ENCODE measurements around the gene MDH1. TPM values are rescaled to one million over a fixed set of nuclear protein-coding genes. Genes with fewer than 3 reads are reported as not detected.

Gene MDH1
- total RNA-seq, 4 donors from 2014 or later = 100 to 148 (median 121) TPM

DNA sequence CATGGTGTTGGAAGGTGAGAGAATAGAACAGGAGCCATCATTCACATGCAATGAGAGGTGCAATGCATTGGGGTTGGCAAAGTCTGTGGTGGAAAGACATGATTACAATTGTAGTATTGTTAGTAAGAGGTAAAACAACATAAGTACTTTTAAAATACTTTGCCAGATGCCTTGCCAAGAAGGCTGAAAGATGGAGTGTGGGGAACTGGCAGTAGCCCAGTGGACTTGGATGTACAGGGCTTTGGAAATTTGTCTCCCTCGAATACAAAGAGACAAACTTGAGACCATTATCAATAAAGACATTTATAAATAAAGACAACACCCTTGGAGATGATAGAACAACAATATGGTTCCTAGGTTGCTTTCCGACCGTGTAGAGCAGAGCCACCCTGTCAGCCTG lies 62.0 kb downstream of the MDH1 start:
- no peaks in the 10 kb centered on the region for H3K36me3 ChIP-seq
- TF ChIP-seq EP300 (IDR thresholded peaks at IDR 0.05) = no peak
- no peak for TF ChIP-seq POLR2A (IDR thresholded peaks at IDR 0.05)
- TF ChIP-seq, protein P1, sequence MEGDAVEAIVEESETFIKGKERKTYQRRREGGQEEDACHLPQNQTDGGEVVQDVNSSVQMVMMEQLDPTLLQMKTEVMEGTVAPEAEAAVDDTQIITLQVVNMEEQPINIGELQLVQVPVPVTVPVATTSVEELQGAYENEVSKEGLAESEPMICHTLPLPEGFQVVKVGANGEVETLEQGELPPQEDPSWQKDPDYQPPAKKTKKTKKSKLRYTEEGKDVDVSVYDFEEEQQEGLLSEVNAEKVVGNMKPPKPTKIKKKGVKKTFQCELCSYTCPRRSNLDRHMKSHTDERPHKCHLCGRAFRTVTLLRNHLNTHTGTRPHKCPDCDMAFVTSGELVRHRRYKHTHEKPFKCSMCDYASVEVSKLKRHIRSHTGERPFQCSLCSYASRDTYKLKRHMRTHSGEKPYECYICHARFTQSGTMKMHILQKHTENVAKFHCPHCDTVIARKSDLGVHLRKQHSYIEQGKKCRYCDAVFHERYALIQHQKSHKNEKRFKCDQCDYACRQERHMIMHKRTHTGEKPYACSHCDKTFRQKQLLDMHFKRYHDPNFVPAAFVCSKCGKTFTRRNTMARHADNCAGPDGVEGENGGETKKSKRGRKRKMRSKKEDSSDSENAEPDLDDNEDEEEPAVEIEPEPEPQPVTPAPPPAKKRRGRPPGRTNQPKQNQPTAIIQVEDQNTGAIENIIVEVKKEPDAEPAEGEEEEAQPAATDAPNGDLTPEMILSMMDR (IDR thresholded peaks at IDR 0.05) = no peak
- H3K4me3 ChIP-seq = no peak overlapping the region
- H3K27ac ChIP-seq = no peak overlapping the region
- no peaks in the 10 kb centered on the region for H3K27me3 ChIP-seq
- WGBS, 2 donors = 72 to 76% methylated on average over 3 of the region's 3 CpGs
- H3K4me1 ChIP-seq = no peaks in the 10 kb centered on the region
- peaks cover 0 to 7% (median 0%) of the 10 kb centered on the region in 4 donors for H3K9me3 ChIP-seq
- no peak for DNase-seq (ENCODE audit: low spot score in 2 of 2)

DNA sequence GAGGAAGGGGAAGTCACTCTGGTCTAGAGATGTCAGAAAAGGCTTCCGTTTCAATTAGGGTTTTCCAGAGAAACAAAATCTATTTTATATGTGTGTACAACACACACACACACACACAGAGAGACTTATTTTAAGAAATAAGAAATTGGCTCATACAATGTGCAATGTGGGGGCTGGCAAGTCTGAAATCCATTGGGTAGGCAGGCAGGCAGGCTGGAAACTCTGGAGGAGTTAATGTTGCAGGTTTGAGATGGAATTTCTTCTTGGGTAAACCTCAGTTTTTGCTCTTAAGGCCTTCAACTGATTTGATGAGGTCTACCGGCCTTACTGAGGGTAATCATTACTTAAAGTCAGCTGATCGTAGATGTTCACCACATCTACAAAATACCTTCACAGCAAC lies 62.6 kb downstream of the MDH1 start:
- no peak overlapping the region for H3K4me3 ChIP-seq
- no peak for DNase-seq (ENCODE audit: low spot score in 2 of 2)
- no peak overlapping the region for H3K27ac ChIP-seq
- H3K27me3 ChIP-seq = no peaks in the 10 kb centered on the region
- H3K9me3 ChIP-seq = peaks cover 0 to 7% (median 0%) of the 10 kb centered on the region in 4 donors
- TF ChIP-seq EP300 (IDR thresholded peaks at IDR 0.05) = no peak
- TF ChIP-seq, protein P1 (IDR thresholded peaks at IDR 0.05) = no peak
- TF ChIP-seq POLR2A (IDR thresholded peaks at IDR 0.05) = no peak
- WGBS, 2 donors = 84 to 87% methylated on average over 3 of the region's 3 CpGs
- no peaks in the 10 kb centered on the region for H3K4me1 ChIP-seq
- no peaks in the 10 kb centered on the region for H3K36me3 ChIP-seq

DNA sequence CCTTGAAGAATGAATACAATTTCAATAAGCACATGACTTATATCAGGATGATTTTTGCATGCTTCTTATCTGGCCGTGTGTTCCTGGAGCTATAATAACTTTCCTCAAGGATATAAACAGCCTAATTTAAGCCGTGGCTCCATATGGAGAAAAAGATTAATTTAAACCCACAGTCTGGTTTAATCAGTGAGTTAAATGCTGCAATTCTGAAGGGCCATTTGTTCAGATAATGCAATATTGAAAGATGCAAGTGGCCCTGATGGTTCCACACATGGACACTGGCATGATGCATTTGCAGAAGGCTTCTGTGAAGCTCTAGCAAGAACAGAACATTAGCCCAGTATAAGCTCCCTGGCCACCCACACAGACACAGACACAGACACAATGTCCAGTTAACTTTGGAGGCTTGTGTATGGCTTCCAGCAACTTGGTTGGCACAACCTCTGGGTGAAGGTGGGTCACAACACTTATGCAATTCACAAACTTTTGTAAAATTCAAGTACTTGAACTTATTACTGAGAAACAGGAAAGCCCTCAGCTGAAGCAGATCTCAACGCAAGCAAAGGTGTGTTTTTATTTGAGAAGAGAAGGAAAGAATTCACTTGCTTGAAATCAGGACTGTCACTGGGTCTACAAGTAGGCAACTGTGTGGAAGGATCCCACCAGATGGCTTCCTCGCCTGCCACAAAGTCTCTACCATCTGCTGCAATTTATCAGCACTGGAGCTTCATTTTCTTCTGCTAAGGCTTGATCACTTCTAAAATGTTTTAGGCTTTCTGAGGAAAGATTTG lies 63.3 kb downstream of the MDH1 start:
- H3K4me3 ChIP-seq = no peak overlapping the region
- H3K9me3 ChIP-seq = peaks cover 0 to 7% (median 0%) of the 10 kb centered on the region in 4 donors
- no peaks in the 10 kb centered on the region for H3K4me1 ChIP-seq
- H3K27me3 ChIP-seq = no peaks in the 10 kb centered on the region
- WGBS, 2 donors = 82 to 86% methylated on average over 4 of the region's 4 CpGs
- DNase-seq (ENCODE audit: low spot score in 2 of 2) = no peak
- H3K36me3 ChIP-seq = no peaks in the 10 kb centered on the region
- H3K27ac ChIP-seq = no peak overlapping the region
- no peak for TF ChIP-seq POLR2A (IDR thresholded peaks at IDR 0.05)
- TF ChIP-seq, protein P1 (IDR thresholded peaks at IDR 0.05) = no peak
- no peak for TF ChIP-seq EP300 (IDR thresholded peaks at IDR 0.05)

DNA sequence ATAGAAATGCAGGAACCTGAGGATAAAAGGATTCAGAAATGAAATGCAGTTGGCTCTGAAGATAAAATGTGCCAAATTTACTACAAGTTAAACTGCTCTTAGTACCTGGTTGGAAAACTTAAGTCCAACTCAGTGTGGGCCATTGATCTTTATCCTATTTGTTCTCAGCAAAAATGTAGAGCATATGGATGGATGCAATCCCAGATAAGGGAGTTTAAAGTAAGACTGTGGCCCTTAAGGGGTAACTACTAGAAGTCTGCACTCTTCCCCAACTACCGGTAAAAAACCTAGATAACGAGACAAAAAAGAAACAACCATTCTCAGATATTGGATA lies 63.9 kb downstream of the MDH1 start:
- H3K27ac ChIP-seq = no peak overlapping the region
- no peaks in the 10 kb centered on the region for H3K27me3 ChIP-seq
- H3K4me1 ChIP-seq = no peaks in the 10 kb centered on the region
- H3K4me3 ChIP-seq = no peak overlapping the region
- 54 to 80% methylated on average over 2 of the region's 2 CpGs for WGBS, 2 donors
- no peak for DNase-seq (ENCODE audit: low spot score in 2 of 2)
- peaks cover 0 to 7% (median 0%) of the 10 kb centered on the region in 4 donors for H3K9me3 ChIP-seq
- no peaks in the 10 kb centered on the region for H3K36me3 ChIP-seq
- no peak for TF ChIP-seq EP300 (IDR thresholded peaks at IDR 0.05)
- TF ChIP-seq POLR2A (IDR thresholded peaks at IDR 0.05) = no peak
- TF ChIP-seq, protein P1 (IDR thresholded peaks at IDR 0.05) = no peak

DNA sequence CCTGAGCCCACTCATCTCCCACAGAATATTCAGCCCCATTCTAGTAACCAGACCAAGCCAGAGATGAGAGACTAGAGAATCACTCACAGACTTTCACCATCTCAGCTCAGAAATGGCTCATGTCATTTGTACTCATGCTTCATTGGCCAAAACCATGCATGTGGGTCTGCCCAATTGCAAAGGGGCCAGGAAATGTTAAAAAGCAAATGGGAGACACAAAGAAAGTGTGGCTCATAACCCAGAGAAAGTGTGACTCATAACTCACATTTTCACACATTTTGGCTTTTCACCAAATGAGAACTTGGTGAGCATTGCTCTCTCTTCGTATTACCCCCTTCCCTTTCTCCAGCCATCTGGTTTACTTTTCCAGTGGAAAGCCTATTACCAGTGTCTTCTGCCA lies 66.2 kb downstream of the MDH1 start:
- no peak overlapping the region for H3K4me3 ChIP-seq
- WGBS, 2 donors = 77 to 86% methylated on average over 1 of the region's 1 CpG
- no peaks in the 10 kb centered on the region for H3K27me3 ChIP-seq
- H3K36me3 ChIP-seq = no peaks in the 10 kb centered on the region
- no peak for TF ChIP-seq EP300 (IDR thresholded peaks at IDR 0.05)
- no peak for TF ChIP-seq POLR2A (IDR thresholded peaks at IDR 0.05)
- TF ChIP-seq, protein P1 (IDR thresholded peaks at IDR 0.05) = no peak
- no peak overlapping the region for H3K27ac ChIP-seq
- H3K9me3 ChIP-seq = peaks cover 0 to 7% (median 0%) of the 10 kb centered on the region in 4 donors
- no peak for DNase-seq (ENCODE audit: low spot score in 2 of 2)
- H3K4me1 ChIP-seq = no peaks in the 10 kb centered on the region
